Stimulated activated CD4-positive, alpha-beta T cell treated with anti-CD3 and anti-CD28 coated beads, Interleukin-2, amount 100 ng/mL, for 4 hours (primary cell): ENCODE results near the gene DGKQ.
"Not testable (repeated sequence)": the region's sequence is repeated elsewhere in the genome, so short reads cannot be mapped to it uniquely, and the experiment has no call there.

ENCODE experiments used
- DNase-seq: peaks from one replicate; pipeline ENCODE4 v3.0.0-alpha.2; 2020; ENCODE audit warnings: low read depth

The DGKQ gene

DNA sequence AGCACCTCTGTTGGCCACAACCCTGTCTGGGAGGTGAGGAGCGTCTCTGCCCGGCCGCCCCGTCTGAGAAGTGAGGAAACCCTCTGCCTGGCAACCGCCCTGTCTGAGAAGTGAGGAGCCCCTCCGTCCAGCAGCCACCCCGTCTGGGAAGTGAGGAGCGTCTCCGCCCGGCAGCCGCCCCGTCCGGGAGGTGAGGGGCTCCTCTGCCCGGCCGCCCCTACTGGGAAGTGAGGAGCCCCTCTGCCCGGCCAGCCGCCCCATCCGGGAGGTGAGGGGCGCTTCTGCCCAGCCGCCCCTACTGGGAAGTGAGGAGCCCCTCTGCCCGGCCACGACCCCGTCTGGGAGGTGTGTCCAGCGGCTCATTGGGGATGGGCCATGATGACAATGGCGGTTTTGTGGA, 2.6 kb upstream of the DGKQ start:
- not testable (repeated sequence) for DNase-seq

DNA sequence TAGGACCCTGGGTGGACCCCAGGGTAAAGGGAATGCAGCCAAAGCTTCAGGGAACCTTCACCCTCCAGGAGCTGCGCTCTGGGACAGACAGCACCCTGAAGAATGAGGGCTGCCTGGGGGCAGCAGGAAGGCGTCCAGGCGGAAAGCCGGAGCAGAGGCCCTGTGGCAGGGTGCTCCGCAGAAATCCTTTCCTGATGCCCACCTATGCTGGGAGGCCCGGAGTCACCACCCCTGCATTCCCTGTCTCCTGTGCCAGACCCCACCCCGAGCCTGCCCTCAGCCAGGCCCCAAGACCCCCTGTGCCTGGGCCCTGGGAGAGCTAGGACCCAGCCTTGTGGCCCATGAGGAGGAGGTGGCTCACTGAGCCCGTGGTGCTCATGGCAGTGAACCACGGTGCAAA, 1.3 kb upstream of the DGKQ start:
- DNase-seq: no peak

DNA sequence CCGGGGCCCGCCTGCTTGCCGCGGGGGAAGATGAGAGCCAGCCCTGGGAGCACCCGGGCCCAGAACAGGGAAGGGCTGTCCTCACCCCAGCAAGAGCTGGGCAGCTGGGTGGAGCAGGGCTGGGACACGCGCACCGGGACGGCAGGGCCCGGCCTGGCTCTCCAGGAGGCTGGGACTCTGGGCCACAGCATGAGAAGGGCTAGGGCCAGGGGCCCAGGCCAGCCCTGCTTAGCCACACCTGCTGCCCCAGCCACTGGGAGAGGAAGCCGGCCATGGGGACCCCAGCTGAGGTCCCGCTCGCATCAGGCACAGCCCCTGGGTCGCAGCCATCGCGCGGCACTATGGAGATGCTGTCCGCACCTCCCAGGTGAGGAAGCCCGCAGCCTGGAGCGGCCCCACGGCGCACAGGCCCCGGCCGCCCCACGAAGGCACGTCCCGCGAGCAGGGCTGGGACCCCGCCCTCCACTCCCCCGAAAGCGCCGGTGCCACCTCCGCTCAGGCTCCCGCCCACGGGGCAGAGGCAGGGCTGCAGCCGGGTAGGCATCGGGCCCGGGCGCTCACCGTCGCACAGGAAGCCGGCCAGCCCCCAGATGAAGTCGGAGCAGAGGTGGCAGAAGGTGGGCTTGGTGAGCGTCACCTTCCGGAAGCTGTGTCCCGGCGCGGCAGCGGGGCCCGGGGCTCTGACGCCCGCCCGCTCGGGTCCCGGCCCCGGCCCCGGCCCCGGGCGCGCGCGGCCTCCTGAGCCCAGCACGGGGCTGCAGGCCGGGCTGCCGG, 531 bp downstream of the DGKQ start:
- DNase-seq: peak; percentile 78

DNA sequence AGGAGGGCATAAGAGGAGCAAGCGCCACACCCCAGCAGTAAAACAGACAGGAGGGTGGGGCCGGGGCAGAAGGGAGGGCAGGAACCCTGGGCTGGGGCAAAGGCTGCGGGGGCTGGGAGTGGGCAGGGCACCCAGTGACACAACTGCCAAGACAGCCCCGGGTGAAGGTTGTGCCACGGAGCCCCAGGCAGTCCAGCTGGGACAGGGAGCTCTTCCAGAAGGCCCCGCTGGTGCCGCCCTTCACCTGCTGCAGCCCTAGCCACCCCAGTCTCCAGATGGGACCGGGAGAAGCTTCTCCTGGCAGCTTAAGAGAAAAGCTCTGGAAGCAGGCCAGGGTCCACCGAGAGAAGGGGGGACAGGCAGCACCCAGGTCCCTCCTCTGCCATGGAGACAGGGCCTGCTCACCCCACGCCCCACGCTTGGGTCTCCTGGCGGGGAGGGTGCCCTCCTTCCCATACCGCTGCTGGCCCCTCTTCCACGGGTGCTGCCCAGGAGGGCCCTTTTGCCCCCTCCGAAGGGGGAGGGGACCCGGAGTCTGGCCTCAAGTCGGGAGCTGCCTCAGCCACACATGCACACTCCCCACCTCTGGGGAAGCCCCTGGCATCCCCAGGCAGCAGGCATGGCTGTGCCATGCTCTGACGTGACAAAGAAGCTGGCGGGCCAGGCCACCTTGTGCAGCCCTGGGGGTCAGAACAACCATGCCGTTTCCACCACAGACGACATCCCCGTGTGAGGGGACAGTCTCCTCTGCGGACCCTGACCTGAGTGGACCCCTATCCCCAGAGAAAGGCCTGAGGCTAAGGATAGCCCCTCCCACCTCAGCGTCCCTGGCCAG, 1.5 kb downstream of the DGKQ start:
- no peak for DNase-seq

DNA sequence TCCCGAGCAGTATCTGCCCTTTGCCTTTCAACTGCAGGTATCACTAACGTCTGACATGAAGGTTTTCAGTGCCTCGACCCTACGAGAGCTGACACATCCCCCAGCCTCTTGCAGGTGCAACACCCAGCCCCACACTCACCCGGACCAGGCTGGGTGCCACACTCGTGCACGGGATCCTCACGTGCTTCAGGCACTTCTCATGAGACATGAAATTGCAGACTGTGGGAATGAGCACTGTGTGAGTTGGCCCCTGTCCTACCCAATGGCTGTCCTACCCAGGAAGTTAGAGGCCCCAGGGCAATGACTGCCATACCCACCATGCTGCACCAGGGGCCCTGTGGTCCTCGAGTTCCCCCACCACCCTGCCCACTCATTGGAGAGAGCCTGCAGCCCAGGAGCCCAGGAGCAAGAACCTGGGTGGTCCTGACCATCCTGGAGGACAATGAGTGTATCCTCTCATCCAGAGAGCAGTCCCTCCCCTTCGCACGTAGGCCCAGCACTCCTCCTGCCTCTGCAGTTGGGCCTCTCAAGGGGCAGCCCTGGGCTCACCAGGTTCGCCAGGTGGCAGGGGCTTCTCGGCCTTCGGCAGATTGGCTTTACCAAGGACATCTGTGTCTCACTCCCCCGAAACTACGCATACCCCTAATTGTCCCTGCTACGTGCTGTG, 2.4 kb downstream of the DGKQ start:
- DNase-seq: no peak

DNA sequence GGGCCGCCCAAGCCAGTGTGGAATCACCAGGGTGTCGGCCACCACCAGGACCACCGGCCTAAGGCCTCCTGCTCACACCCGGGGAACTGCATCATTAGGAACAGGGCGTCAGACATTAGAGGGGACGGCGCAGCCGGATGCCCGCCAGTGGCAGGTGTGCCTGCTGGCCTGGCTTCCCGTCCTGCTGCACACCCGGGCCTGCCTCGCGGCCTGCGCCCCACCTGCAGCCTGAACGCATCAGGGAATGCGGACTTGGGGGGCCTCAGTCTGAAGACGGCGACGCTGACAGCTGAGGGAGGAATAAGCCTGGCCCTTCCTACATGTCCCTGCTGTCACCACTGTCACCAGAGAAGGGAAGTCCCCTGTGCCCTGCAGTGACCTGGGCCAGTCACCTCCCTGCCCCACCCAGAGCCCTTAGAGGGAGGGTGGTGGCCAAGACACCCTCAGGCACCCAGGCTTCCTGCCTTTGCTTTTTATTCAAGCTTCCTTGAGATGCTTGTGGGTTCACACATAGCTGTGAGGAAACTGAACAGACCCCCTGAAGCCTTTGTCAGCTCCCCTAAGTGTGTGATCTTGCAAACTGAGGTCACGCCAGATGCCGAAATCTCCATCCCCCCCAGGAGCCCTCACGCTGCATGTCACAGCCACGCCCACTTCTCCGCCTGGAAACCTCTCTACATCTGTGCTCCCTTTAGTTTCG, 3.2 kb downstream of the DGKQ start:
- no peak for DNase-seq

DNA sequence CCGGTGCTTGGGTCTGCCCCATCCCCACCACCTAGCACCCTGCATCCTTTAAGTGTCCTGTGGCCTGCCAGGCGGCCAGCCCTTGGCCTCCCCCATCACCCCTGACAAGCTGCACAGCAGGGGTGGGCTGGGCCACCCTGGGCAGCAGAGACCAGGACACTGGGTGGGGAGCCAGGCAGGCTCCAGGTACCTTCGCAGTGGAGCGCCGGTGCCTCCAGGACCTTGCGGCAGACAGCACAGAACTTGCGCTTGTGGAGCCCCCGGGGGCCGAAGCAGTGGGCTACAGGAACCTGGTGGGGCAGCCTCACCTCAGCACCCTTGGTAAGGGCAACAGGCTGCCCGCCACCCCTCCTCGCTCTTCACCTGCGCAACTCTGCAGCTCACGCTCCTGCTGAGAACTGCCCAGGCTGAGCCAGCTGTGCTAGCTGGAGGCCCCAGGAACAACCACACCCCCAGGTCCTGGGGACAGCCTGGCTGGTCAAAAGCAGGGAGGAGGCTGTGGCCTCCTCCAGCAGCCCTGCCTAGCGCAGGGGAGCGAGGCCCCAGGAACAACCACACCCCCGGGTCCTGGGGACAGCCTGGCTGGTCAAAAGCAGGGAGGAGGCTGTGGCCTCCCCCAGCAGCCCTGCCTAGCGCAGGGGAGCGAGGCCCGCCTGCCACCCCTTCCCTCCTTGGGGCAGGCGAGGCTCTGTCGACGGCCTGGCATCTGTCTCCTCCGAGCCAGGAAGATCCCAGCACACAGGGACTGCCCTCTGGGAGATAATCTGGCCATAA, 4.6 kb downstream of the DGKQ start:
- no peak for DNase-seq

DNA sequence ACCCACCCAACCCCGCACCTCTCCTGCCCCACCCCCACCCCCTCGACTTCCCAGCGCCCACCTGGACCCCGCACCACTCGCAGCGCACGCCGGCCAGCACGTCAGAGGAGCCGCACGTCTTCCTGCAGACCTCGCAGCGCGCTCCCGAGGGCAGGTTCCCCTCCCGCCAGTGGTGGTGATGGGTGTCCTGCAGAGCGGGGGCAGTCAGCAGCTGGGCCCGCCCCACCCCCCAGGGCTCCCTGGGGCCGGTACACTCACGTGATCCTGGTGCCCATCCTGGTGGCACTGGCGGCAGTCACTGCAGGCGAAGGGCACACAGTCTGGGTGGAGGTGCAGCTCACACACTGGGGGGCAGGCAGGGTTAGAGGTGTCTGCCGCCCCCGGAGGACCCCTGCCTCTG, 5.1 kb downstream of the DGKQ start:
- no peak for DNase-seq

DNA sequence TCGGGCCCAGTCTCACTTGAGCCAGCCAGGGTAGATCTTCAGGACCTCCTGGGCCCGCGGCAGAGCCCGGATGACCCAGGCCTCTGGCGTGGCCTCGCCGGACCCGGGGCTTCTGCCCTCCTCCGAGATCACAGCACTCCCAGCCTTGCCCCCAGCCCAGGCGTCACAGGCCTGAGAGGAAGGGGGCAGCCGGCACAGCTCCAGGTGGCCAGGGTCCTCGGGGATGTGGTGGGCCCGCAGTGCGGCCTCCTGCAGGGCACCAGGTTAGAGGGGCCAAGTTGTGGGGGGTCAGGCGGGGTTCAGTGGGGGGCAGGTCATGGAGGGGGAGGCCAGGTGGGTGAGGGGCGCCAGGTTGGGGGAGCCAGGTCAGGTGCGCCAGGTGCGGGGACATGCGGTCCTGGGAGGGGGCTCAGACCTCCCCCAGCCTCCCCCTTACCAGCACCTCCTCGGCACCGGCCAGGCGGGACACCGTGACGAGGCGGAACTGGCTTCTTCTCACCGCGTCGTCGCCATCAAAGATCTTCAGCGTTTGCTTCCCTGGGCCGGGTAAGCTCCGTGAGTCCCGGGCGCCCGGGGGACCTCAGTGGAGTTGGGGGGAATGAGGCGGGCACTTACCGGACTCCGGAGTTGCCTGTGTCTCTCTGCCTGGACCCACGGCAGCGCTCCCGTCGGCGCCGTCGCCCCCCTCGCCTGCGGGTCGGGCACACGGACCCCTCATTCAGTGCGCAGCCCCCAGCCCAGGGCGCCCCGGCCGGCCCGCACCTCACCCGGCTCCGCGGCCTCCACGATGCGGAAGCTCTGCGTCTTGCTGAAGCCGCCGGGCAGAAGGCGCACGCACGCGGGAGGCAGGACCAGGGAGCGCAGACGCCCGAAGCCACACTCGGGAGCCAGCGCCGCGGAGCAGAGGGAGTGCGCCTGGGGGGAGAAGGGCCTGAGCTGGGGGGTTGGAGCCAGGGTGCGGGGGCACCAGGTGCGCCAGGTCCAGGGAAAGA, 6.0 kb downstream of the DGKQ start:
- DNase-seq: no peak

DNA sequence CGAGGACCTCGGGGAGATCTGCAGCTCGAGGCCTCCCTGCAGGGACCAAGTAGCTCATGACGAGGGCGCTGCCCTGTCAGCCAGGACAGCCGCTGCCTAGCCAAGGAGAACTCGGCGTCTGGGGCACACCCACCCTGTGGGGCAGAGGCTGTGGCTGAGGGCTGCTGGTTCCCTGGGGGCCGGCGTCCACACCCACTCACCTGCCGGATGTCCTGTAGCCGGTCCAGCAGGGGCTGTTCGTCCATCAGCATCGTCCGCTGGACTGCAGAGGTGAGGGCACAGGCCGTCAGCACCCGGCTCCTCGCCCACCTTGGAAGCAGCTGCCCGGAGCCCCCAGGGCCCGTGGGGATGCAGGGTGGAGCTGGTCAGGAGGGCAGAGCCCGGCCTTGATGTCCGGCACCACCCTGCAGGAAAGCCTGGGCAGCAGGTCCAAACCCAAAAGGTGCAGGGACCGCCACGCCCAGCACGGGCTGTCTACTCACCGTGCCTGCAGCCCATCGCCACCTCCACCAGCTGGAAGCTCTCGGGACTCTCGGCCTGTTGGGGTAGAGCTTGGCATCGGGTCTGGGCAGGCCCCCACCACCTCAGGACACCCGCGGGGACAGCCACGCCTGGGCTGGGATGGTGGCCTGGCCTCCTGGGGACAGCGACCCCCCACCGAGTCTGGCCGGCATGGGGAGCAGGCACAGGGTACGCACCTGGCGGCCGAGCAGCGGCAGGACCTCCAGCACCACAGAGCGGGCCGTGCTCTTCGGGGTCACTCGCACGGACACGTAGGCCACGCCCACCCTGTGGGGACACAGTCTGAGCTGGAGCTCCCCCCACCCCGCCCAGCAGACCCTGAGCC, 6.9 kb downstream of the DGKQ start:
- DNase-seq: no peak

DNA sequence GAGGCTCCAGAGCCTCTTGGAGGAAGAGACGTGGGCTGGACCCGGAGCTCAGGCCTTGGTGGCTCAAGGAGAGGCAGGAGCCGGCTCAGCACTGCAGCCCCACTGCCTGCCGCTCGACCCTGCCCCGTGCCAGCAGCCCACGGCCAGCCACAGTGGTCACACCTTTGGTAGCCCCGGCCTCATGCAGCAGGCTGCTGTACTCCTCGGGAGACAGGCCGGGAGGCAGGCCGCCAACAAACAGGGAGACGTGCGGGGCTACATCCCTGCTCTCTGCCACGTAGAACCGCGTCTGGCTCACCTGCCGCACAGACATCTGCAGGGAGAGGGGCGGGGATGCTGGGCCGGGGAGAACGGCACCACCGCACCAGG, 7.6 kb downstream of the DGKQ start:
- DNase-seq: no peak

DNA sequence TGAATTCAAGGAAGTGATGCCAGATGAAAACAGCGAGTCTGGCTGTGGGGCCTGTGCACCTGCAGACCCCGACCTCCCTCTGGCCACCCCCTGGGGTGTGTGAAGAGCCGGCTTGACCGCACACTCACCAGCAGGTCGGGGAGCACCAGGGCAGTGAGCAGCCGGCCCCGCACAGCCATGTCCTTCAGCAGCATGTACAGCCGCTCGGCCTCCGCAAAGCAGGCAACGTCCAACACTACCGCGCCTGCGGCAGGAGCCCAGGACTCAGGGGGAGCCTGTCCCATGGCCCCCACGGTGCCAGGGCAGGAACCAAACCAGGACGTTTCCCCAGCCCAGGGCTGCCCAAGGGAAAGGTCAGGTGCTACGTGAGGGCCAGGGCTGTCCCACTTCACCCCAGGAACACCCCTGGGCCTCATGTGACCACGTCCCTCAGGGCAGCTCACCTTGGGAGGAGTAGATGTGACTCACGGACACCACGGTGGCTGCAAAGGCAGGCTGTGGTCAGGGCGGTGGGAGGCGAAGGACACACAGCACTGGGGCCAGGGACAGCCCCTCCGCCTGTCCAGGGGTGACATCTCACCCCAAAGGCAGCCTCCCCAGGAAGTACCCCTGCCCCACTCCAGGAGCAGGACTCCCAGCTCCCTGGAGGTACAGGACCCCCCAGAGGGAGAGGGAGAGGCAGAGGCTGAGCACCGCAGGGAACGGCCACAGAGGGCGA, 8.2 kb downstream of the DGKQ start:
- DNase-seq: no peak

DNA sequence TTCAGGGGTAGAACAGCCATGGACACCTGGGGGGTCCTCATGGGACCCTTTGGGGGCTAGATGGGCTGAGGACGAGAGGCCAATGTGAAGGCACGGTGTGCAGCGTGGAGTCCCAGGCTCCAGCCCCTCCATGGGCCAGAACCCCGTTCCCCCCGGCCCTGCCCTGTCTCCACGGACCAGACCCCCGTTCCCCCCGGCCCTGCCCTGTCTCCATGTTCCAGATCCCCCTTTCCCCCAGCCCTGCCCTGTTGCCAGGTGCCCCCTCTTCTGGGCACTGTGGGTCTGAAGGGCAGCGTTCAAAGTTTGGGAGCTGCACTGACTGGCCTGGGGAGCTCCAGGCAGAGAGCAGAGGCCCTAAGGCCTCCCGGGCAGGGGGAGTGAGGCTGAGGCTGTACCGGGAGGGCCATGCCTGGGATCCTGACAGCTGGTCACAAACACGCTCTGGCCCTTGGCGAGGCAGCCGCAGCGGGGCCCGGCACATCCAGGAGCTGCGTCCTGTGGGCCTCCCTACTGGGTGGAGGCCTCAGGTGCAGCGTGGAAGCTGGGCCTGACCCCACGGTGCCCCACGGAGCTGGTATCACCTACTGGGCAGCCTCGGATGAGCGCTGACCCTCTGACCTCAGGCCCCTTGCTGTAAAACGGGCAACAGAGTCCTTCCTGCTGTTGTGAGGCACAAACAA, 8.9 kb downstream of the DGKQ start:
- DNase-seq: no peak

DNA sequence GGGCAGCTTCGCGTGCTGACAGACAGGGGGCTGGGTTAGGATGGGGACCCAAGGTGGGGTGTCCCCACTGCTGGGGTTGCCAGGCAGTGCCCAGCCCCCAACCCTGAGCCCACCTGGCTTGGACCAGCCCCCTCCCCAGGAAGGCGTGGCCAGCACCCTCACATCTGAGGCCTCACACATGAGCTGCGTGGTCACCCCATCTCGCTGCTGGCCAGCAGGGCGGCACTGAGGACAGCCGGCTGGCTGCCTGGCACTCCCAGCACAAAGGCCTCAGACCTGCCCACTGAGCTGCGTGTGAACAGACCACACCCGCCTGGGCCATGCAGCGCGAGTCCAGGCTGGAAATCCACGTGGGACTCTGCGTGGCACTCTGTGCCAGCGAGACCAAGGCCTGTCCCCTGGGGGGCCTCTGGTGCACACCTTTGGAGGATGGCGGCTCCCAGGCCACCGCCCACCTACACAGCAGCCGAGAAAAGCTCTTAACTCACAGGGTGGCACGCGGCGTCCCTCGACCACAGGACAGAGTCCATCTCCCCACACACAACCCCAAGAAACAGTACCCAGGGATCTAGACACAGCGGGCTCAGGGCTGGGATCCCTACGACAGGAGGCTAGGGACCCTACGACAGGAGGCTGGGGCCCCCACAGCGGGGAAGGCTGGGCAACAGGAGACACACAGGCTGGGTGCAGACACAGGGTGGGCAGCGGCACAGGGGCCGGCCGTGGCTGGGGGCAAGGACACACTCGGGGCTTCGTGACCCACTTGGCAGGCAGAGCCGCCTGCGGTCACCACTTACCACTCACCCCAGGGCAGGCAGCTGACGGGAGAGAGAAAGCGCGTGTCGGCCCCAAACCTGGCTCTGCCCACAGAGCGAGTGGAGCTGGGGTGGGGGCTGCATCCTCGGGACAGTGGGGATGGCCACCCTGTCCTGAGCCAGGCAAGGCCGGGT, 9.8 kb downstream of the DGKQ start:
- no peak for DNase-seq

DNA sequence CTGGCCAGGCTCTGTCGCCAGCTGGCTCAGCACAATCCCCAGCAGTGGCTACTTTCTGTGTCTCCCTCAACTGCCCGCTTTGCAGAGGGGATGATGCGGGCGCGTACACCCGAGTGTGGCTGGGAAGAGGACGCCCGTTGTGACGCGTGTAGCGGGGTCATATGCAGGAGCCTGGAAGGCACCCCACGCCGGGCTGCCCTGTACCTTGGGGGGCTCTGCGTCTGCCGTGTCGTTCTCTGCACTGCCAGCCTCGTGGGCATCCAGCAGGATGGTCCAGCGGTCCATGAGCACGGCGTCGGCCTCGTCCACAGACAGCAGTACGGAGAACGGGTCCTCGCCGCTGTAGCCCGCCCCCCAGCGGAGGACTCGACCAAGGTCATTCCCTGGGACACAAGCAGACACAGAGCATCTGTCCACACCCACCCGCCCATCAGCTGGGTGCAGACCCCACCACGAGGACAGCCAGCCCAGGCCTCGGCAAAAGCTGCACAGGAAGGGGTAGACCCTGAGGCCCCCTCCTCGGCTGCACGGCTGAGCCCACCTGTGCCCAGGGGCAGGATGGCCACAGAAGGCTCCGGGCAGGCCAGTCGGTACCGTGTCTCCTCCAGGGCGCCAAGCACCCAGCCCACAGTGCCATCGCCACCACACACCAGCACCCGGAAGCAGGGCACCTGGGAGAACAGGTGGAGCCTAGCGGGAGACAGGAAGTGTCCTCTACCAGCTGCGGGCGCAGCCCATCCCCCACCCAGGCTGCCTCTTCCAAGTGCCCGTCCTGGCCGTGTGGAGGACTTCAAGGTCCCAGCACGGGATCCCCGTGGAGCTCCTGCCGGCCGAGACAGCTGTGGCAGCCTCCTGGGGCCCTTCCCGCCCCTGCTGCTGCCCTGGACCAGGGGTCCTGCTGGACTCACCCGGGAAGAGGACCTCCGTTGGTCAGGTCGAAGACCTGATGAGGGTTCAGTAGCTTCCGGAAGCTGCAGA, 10.8 kb downstream of the DGKQ start:
- DNase-seq: no peak
